K562 (cell line): ENCODE measurements around the gene BASP1. TPM values are rescaled to one million over a fixed set of nuclear protein-coding genes. Genes with fewer than 3 reads are reported as not detected.

Experiments used
- ATAC-seq: fragments of 200-7000 bp; cut with Tn5 transposase; 3 replicates; pipeline ENCODE4 v1.9.1; 2020; ENCODE audit warnings: moderate library complexity
- BruUV-seq: library from RNA; stranded (reverse); fragments of 400-500 nt; replicated peaks from 2 replicates; lab custom pipeline; 2021; lab: Mats Ljungman, UMichigan
- CTCF ChIA-PET: fragments of 300-600 bp; formaldehyde crosslinking; extraction: SDS; loops from one replicate; lab custom pipeline; 2021; ENCODE audit warnings: low intra/inter-chr PET ratio; lab: Yijun Ruan, JAX
- POLR2A ChIA-PET: fragments of 300-600, 350-650 bp; sonication (Branson Sonifier 250); formaldehyde crosslinking; extraction: SDS; loops from one replicate; lab custom pipeline; 2021; ENCODE audit warnings: antibody characterized with exemption, inconsistent platforms; lab: Yijun Ruan, JAX
- DNase-seq, 4 experiments: peaks; one replicate each; pipeline versions ENCODE4 v3.0.0 to v3.0.0-alpha.2; 2011 to 2018; ENCODE audit warnings: low spot score in 3 of 4, mixed read lengths in 3 of 4; ENCODE audit errors: extremely low read depth in 1 of 4
- FAIRE-seq: peaks from 2 replicates; lab custom pipeline; 2011; peaks lifted over from hg19 to GRCh38; lab: Jason Lieb, UNC
- H2AFZ ChIP-seq: 2 replicates; pipeline ENCODE4 v1.6.0; 2011; ENCODE audit warnings: low read depth, low read length, control low read depth, inconsistent platforms
- H3K27ac ChIP-seq: fragments of 200-600 bp; 3 replicates; pipeline ENCODE4 v1.8.0; 2011; ENCODE audit warnings: low read depth, mild to moderate bottlenecking, control low read depth, inconsistent platforms, low read length, moderate library complexity, mixed read lengths; ENCODE audit errors: extremely low read depth
- H3K27me3 ChIP-seq, 2 experiments: fragments of 300-600 bp in 1 of 2; 2 replicates in 1 of 2; 3 replicates in 1 of 2; pipeline versions ENCODE4 v1.6.0 to v1.8.0; 2011; ENCODE audit warnings: inconsistent platforms in 2 of 2, low read length in 2 of 2, mild to moderate bottlenecking in 1 of 2, mixed read lengths in 1 of 2, moderate library complexity in 1 of 2; ENCODE audit not compliant: control insufficient read depth in 2 of 2, insufficient read depth in 2 of 2
- H3K36me3 ChIP-seq: fragments of 300-600 bp; 3 replicates; pipeline ENCODE4 v1.8.0; 2011; ENCODE audit warnings: mild to moderate bottlenecking, low read length, inconsistent platforms; ENCODE audit not compliant: control insufficient read depth, insufficient read depth
- H3K4me1 ChIP-seq, 2 experiments: fragments of 200-600 bp in 1 of 2; replicated peaks in 1 of 2; 2 replicates in 1 of 2; 3 replicates in 1 of 2; pipeline versions ENCODE4 v1.5.1 to v1.8.0; 2011; ENCODE audit warnings: inconsistent platforms in 2 of 2, low read length in 2 of 2, mild to moderate bottlenecking in 1 of 2, mixed read lengths in 1 of 2, moderate library complexity in 1 of 2; ENCODE audit not compliant: control insufficient read depth in 2 of 2, insufficient read depth in 2 of 2
- H3K4me2 ChIP-seq: 2 replicates; pipeline ENCODE4 v1.6.1; 2011; ENCODE audit warnings: low read length, control low read depth, inconsistent platforms, mixed read lengths; ENCODE audit not compliant: insufficient read depth
- H3K4me3 ChIP-seq: fragments of 200-600 bp; sonication (generic), shearing (Covaris generic); 2 replicates; pipeline ENCODE4 v1.5.1; 2016; ENCODE audit warnings: control low read depth, inconsistent platforms
- H3K79me2 ChIP-seq: fragments of 200-600 bp; 3 replicates; pipeline ENCODE4 v1.8.0; 2011; ENCODE audit warnings: low read length, inconsistent platforms; ENCODE audit not compliant: control insufficient read depth, insufficient read depth
- H3K9ac ChIP-seq, 2 experiments: 2 replicates each; pipeline versions ENCODE4 v1.6.0 to v1.6.1; 2011; ENCODE audit warnings: low read depth in 2 of 2, low read length in 2 of 2, control low read depth in 1 of 2, inconsistent platforms in 1 of 2, mild to moderate bottlenecking in 1 of 2, mixed read lengths in 1 of 2; ENCODE audit not compliant: insufficient read depth in 1 of 2
- H3K9me1 ChIP-seq: one replicate; pipeline ENCODE4 v1.6.0; 2011; ENCODE audit warnings: inconsistent platforms, mild to moderate bottlenecking, low read length, moderate library complexity; ENCODE audit not compliant: control insufficient read depth, insufficient read depth
- H3K9me3 ChIP-seq: replicated peaks from 2 replicates; pipeline ENCODE4 v1.5.1; 2011; ENCODE audit warnings: low read depth, low read length, inconsistent platforms; ENCODE audit not compliant: control insufficient read depth, insufficient read depth
- H4K20me1 ChIP-seq: replicated peaks from 2 replicates; pipeline ENCODE4 v1.6.1; 2011; ENCODE audit warnings: low read length, inconsistent platforms, mixed read lengths; ENCODE audit not compliant: control insufficient read depth, insufficient read depth
- CREBBP ChIP-seq: IDR thresholded peaks from one replicate; pipeline ENCODE4 v1.6.1; 2012; ENCODE audit warnings: low read depth, mild to moderate bottlenecking, control low read depth, inconsistent platforms, low read length
- EHMT2 ChIP-seq: fragments of 450-650 bp; IDR thresholded peaks from 2 replicates; pipeline ENCODE4 v1.6.1; 2018; ENCODE audit warnings: antibody characterized with exemption
- MAFF ChIP-seq: IDR thresholded peaks from 2 replicates; pipeline ENCODE4 v1.6.1; 2012; ENCODE audit warnings: low read length, improper control_type of control experiment
- NEUROD1 ChIP-seq: fragments of 150-350 bp; IDR thresholded peaks from 2 replicates; pipeline ENCODE4 v1.6.1; 2014; ENCODE audit warnings: borderline replicate concordance, low read length, low read depth; ENCODE audit not compliant: partially characterized antibody
- RBM17 ChIP-seq: fragments of 200-400 bp; formaldehyde crosslinking; IDR thresholded peaks from 2 replicates; pipeline ENCODE4 v1.6.1; 2017; ENCODE audit warnings: low read depth, mild to moderate bottlenecking, low read length, borderline replicate concordance
- SMARCA4 ChIP-seq: fragments of 450-650 bp; IDR thresholded peaks from 2 replicates; pipeline ENCODE4 v1.6.1; 2016
- TBL1XR1 ChIP-seq, 2 experiments: IDR thresholded peaks; 2 replicates each; pipeline ENCODE4 v1.6.1; 2012; ENCODE audit warnings: improper control_type of control experiment in 2 of 2, low read length in 2 of 2, mild to moderate bottlenecking in 1 of 2
- ZNF561 ChIP-seq: fragments of 450-650 bp; formaldehyde crosslinking; conservative IDR thresholded peaks from 2 replicates; pipeline ENCODE4 v1.4.0; 2020; ENCODE audit warnings: mild to moderate bottlenecking, moderate library complexity
- WGBS: fragments of 100-300 bp; shearing (Covaris generic); methylation state at CpG from one replicate; pipeline ENCODE4 v1.1.6; 2016; ENCODE audit warnings: low coverage, mixed read lengths; ENCODE audit not compliant: insufficient coverage; ENCODE audit errors: missing lambda C conversion rate; 5-methylcytosine and 5-hydroxymethylcytosine counted together
- in situ Hi-C: fragments of 300-500 bp; cut with MboI; formaldehyde crosslinking; loops from 4 replicates; pipeline ENCODE4 v1.15.0; 2018; ENCODE audit warnings: inconsistent platforms, mixed read lengths
- intact Hi-C: fragments of 100-400 bp; cut with micrococcal nuclease; formaldehyde crosslinking; loops from 2 replicates; pipeline ENCODE4 v1.14.2; 2022
- polyA plus RNA-seq, 8 experiments: library from polyadenylated mRNA; depleted of rRNA in 4 of 8; stranded (reverse) in 5 of 8; unstranded in 3 of 8; fragments of >200 nt; fragmentation: Nextera tagmentation in 2 of 8; fragmentation: Illumina TruSeq in 1 of 8; extraction: Ambion mirVana in 2 of 8; extraction: Trizol in 1 of 8; gene quantifications; 2 replicates each; pipeline versions ENCODE4 v1.2.1 to v1.2.3, GENCODE V29; 2011 to 2014; ENCODE audit warnings: inconsistent platforms in 1 of 8, missing spikeins in 1 of 8
- total RNA-seq, 7 experiments: library from RNA; depleted of rRNA in 6 of 7; stranded (reverse); fragments of >200 nt in 6 of 7; fragmentation: Illumina TruSeq in 2 of 7; extraction: Trizol in 2 of 7; gene quantifications; 2 replicates each; pipeline versions ENCODE4 v1.2.1 to v1.2.3, GENCODE V29; 2011 to 2021; ENCODE audit warnings: low replicate concordance in 1 of 7
- TF ChIP-seq, protein P1 (sequence below), 3 experiments: IDR thresholded peaks in 2 of 3; conservative IDR thresholded peaks in 1 of 3; 2 replicates each; pipeline ENCODE4 v1.5.1; 2011 to 2012; ENCODE audit warnings: low read length in 3 of 3, mild to moderate bottlenecking in 3 of 3, control low read depth in 2 of 3, improper control_type of control experiment in 1 of 3, inconsistent platforms in 1 of 3, low read depth in 1 of 3, mixed read lengths in 1 of 3, moderate library complexity in 1 of 3; ENCODE audit not compliant: insufficient read depth in 2 of 3
- TF ChIP-seq, protein P2 (sequence below): sonication (generic); formaldehyde crosslinking; IDR thresholded peaks from 2 replicates; pipeline ENCODE4 v1.8.0; 2022; ENCODE audit warnings: missing genetic modification reagents, mild to moderate bottlenecking, borderline replicate concordance
- TF ChIP-seq, protein P3 (sequence below): fragments of 450-650 bp; IDR thresholded peaks from 2 replicates; pipeline ENCODE4 v1.6.1; 2017; ENCODE audit warnings: mild to moderate bottlenecking, moderate library complexity
- TF ChIP-seq, protein P4 (sequence below), 3 experiments: fragments of 200-800 bp in 1 of 3; sonication (Bioruptor generic) in 1 of 3; sonication (generic) in 1 of 3; formaldehyde crosslinking in 1 of 3; IDR thresholded peaks; 2 replicates each; pipeline versions ENCODE4 v1.6.1 to v1.8.0; 2016 to 2022; ENCODE audit warnings: mild to moderate bottlenecking in 2 of 3, missing compliant biosample characterization in 2 of 3, missing genetic modification characterization in 2 of 3, missing genetic modification reagents in 1 of 3

Gene BASP1
- total and polyA plus RNA-seq, 9 of the 15 experiments (the other 6 are each of a cell fraction or from before 2014, with no cell fraction given), result 0.22 TPM; not detected in 8

DNA sequence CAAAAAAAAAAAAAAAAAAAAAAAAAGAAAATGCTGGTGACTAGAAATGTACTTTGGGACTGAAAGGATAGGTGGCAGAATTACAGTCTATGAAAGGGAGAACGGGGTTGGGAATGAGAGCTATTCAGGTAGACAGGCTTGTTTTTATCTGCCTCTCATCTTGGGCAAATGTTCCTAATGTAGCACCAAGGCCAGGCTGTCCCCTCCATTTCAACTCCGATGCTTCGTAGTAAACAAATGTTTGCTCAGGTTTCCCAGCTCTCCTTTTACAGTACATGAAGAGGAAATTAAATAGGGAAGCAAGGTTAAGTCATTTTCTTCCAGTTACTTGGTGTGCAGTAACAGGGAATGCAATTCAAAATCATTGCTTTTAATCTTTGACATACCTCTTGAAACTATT lies 4.4 kb upstream of the BASP1 start:
- no TSS peak for BruUV-seq
- H3K27ac ChIP-seq, result no peak overlapping the region
- no peak overlapping the region for H3K4me2 ChIP-seq
- FAIRE-seq, result no peak
- no peaks in the 10 kb centered on the region for H4K20me1 ChIP-seq
- H3K9me3 ChIP-seq, result no peaks in the 10 kb centered on the region
- ChIA-PET CTCF (no interaction called here), POLR2A (no interaction called here)
- no peaks in the 10 kb centered on the region; a peak in 1 of 5 replicates for H3K27me3 ChIP-seq
- ATAC-seq, result no peak
- no peaks in the 10 kb centered on the region for H3K36me3 ChIP-seq
- no peak overlapping the region for H3K4me3 ChIP-seq
- WGBS, result 0% methylated on average over 2 of the region's 3 CpGs
- no peak overlapping the region for H2AFZ ChIP-seq
- intact Hi-C loops, result no loop called here
- H3K79me2 ChIP-seq, result no peaks in the 10 kb centered on the region
- DNase-seq, result no peak
- H3K9ac ChIP-seq, result no peak overlapping the region
- no peaks in the 10 kb centered on the region for H3K9me1 ChIP-seq
- peaks cover 0 to 7% of the 10 kb centered on the region in 2 experiments; a peak in 1 of 5 replicates for H3K4me1 ChIP-seq
- in situ Hi-C loops, result no loop called here
- TF ChIP-seq, protein P1, sequence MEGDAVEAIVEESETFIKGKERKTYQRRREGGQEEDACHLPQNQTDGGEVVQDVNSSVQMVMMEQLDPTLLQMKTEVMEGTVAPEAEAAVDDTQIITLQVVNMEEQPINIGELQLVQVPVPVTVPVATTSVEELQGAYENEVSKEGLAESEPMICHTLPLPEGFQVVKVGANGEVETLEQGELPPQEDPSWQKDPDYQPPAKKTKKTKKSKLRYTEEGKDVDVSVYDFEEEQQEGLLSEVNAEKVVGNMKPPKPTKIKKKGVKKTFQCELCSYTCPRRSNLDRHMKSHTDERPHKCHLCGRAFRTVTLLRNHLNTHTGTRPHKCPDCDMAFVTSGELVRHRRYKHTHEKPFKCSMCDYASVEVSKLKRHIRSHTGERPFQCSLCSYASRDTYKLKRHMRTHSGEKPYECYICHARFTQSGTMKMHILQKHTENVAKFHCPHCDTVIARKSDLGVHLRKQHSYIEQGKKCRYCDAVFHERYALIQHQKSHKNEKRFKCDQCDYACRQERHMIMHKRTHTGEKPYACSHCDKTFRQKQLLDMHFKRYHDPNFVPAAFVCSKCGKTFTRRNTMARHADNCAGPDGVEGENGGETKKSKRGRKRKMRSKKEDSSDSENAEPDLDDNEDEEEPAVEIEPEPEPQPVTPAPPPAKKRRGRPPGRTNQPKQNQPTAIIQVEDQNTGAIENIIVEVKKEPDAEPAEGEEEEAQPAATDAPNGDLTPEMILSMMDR (IDR thresholded peaks at IDR 0.05 in 2 of 3, conservative IDR thresholded peaks at IDR 0.05 in 1 of 3; ENCODE audit: insufficient read depth in 2 of 3, low read depth in 1 of 3, low read length in 3 of 3), result no peak
- TF ChIP-seq, protein P2, sequence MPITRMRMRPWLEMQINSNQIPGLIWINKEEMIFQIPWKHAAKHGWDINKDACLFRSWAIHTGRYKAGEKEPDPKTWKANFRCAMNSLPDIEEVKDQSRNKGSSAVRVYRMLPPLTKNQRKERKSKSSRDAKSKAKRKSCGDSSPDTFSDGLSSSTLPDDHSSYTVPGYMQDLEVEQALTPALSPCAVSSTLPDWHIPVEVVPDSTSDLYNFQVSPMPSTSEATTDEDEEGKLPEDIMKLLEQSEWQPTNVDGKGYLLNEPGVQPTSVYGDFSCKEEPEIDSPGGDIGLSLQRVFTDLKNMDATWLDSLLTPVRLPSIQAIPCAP, result no peak
- TF ChIP-seq CREBBP (no peak), RBM17 (no peak), MAFF (no peak), SMARCA4 (no peak), EHMT2 (no peak), ZNF561 (CRISPR knock-in tag) (no peak), NEUROD1 (no peak), TBL1XR1 (IDR thresholded peaks at IDR 0.05; ENCODE audit: low read length in 2 of 2) (no peak)
- TF ChIP-seq, protein P3, sequence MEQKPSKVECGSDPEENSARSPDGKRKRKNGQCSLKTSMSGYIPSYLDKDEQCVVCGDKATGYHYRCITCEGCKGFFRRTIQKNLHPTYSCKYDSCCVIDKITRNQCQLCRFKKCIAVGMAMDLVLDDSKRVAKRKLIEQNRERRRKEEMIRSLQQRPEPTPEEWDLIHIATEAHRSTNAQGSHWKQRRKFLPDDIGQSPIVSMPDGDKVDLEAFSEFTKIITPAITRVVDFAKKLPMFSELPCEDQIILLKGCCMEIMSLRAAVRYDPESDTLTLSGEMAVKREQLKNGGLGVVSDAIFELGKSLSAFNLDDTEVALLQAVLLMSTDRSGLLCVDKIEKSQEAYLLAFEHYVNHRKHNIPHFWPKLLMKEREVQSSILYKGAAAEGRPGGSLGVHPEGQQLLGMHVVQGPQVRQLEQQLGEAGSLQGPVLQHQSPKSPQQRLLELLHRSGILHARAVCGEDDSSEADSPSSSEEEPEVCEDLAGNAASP, result no peak
- TF ChIP-seq, protein P4, sequence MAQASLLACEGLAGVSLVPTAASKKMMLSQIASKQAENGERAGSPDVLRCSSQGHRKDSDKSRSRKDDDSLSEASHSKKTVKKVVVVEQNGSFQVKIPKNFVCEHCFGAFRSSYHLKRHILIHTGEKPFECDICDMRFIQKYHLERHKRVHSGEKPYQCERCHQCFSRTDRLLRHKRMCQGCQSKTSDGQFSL (CRISPR knock-in tag; IDR thresholded peaks at IDR 0.05), result no peak
- TF ChIP-seq, protein P4 (tag; IDR thresholded peaks at IDR 0.05), result no peak
